Ovary (tissue), 9 donors: ENCODE data around the gene TRIO. TPM values are rescaled to one million over a fixed set of nuclear protein-coding genes. Genes with fewer than 3 reads are reported as not detected.

Experiments used
- DNase-seq, 5 donors: peaks; one replicate each; pipeline ENCODE4 v3.0.0-alpha.2; 2019 to 2020
- H3K27ac ChIP-seq, 2 donors: fragments of 200-600 bp; one replicate each; pipeline versions ENCODE4 v1.5.1 to v1.8.0; 2019 to 2022
- H3K27me3 ChIP-seq: fragments of 200-600 bp; one replicate; pipeline ENCODE4 v1.8.0; 2022
- H3K36me3 ChIP-seq: fragments of 200-600 bp; sonication (generic); one replicate; pipeline ENCODE4 v1.5.1; 2019
- H3K4me1 ChIP-seq: one replicate; pipeline ENCODE4 v1.8.1; 2013; ENCODE audit warnings: mild to moderate bottlenecking, moderate library complexity; ENCODE audit not compliant: insufficient read depth
- H3K4me3 ChIP-seq: fragments of 200-600 bp; sonication (generic); one replicate; pipeline ENCODE4 v1.5.1; 2017
- H3K9me3 ChIP-seq, 2 donors: fragments of 200-600 bp in 1 of 2; sonication (generic) in 1 of 2; one replicate each; pipeline versions ENCODE4 v1.5.1 to v1.8.1; 2013 to 2019; ENCODE audit warnings: mild to moderate bottlenecking in 1 of 2, moderate library complexity in 1 of 2
- EP300 ChIP-seq: sonication (generic); formaldehyde crosslinking; IDR thresholded peaks from one replicate; pipeline ENCODE4 v1.6.1; 2017; ENCODE audit warnings: antibody characterized with exemption
- POLR2A ChIP-seq: fragments of 450-650 bp; IDR thresholded peaks from one replicate; pipeline ENCODE4 v1.6.1; 2017; ENCODE audit warnings: antibody characterized with exemption, mild to moderate bottlenecking, moderate library complexity
- WGBS, 3 donors: extraction: QIAGEN DNeasy Blood & Tissue Kit in 1 of 3; methylation state at CpG; one replicate each; pipeline versions ENCODE4 v1.1.5 to v1.1.7; 2013 to 2017; 5-methylcytosine and 5-hydroxymethylcytosine counted together
- intact Hi-C, 4 donors: fragments of 100-400 bp; cut with DNase I; formaldehyde crosslinking; loops; one replicate each; pipeline versions ENCODE4 v1.11.0 to v1.15.1; 2022 to 2023
- polyA plus RNA-seq, 2 donors: library from polyadenylated mRNA; stranded (reverse); fragments of 200-250 nt in 1 of 2; fragments of 350-450 nt in 1 of 2; fragmentation: Illumina TruSeq in 1 of 2; extraction: RNeasy Lipid Tissue Mini Kit (QIAGEN cat#74804) in 1 of 2; gene quantifications; one replicate each; pipeline ENCODE4 v1.2.3, GENCODE V29; 2013 to 2014
- total RNA-seq, 7 donors: library from RNA; depleted of rRNA in 2 of 7; stranded (reverse); fragments of >200 nt in 2 of 7; fragmentation: NEBNext Ultra II Directional in 3 of 7; extraction: Animal tissue kit (Norgen Biotek cat#: 25700) in 3 of 7; gene quantifications; one replicate each; pipeline versions ENCODE4 v1.1.0 to v1.2.4, GENCODE V29; 2016 to 2023
- TF ChIP-seq, protein P1 (sequence below), 3 donors: fragments of 450-650 bp in 2 of 3; fragments of 200-600 bp in 1 of 3; IDR thresholded peaks; one replicate each; pipeline versions ENCODE4 v1.5.1 to v1.8.0; 2016 to 2022; ENCODE audit warnings: antibody characterized with exemption in 3 of 3, mild to moderate bottlenecking in 1 of 3
- donor health status: DM: no; HTN: no; CAD: no; lungs with moderate emphysema.
- donor health status: DM: no; HTN: no; CAD: no.
- donor health status: Bipolar disorder and iron deficiency.
- donor health status: DM: yes; HTN: yes; CAD: no.
- donor health status: DM: no; HTN: no; CAD: no.
- donor health status: DM: yes; HTN: yes; CAD: no.

TRIO gene
- total and polyA plus RNA-seq, 9 donors: 58.4 to 268 (median 125) TPM

DNA sequence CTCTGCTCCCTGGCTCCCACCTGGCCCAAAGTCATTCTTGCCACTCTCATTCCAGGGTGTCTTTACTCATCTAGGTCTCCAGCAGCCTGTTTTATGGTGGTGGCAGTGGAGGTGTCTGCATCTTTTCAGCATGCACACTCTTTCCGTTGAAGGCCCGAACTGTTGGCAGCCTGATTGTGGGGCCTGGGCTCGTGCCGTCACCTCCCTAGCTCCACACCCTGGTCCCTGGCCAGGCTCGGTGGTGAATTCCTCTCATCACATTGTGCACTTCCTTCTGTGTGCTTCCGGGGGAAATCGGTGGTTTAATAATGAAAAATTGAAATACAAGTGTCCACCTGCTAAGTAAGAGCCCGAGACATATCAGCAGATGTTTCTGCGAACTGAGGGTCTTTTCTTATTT is 214.3 kb downstream of the TRIO start:
- WGBS, 3 donors: 57 to 69% (median 59%) methylated on average over 9 of the region's 9 CpGs
- H3K4me3 ChIP-seq: no peak overlapping the region
- no peak overlapping the region for H3K27ac ChIP-seq
- H3K36me3 ChIP-seq: no peaks in the 10 kb centered on the region
- TF ChIP-seq, protein P1, sequence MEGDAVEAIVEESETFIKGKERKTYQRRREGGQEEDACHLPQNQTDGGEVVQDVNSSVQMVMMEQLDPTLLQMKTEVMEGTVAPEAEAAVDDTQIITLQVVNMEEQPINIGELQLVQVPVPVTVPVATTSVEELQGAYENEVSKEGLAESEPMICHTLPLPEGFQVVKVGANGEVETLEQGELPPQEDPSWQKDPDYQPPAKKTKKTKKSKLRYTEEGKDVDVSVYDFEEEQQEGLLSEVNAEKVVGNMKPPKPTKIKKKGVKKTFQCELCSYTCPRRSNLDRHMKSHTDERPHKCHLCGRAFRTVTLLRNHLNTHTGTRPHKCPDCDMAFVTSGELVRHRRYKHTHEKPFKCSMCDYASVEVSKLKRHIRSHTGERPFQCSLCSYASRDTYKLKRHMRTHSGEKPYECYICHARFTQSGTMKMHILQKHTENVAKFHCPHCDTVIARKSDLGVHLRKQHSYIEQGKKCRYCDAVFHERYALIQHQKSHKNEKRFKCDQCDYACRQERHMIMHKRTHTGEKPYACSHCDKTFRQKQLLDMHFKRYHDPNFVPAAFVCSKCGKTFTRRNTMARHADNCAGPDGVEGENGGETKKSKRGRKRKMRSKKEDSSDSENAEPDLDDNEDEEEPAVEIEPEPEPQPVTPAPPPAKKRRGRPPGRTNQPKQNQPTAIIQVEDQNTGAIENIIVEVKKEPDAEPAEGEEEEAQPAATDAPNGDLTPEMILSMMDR (IDR thresholded peaks at IDR 0.05): no peak
- no peak for TF ChIP-seq POLR2A
- TF ChIP-seq EP300: no peak
- H3K9me3 ChIP-seq: no peaks in the 10 kb centered on the region
- no peak for DNase-seq
- H3K4me1 ChIP-seq: no peaks in the 10 kb centered on the region
- intact Hi-C loops: no loop called here
- no peaks in the 10 kb centered on the region for H3K27me3 ChIP-seq

DNA sequence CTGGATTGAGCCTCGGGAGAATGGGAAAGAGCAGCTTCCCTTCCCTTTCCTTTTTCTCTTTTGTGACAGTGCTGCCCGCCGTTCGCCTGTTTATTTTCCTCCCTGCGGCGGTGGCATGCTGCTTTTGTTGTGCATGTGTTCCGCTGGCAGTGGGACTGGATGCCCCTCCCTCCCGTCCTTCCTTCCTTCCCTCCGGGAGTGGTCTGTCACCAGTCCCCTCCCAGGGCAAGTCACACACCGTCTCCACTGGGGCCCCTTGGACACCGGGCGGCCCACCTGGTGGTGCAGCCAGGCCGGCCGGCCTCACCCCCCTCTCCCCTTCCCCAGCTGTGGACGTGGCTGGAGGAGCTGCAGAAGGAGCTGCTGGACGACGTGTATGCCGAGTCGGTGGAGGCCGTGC is 214.7 kb downstream of the TRIO start:
- H3K27ac ChIP-seq: no peak overlapping the region
- TF ChIP-seq, protein P1 (IDR thresholded peaks at IDR 0.05): no peak
- TF ChIP-seq EP300 (no peak), POLR2A (no peak)
- H3K36me3 ChIP-seq: no peaks in the 10 kb centered on the region
- H3K4me3 ChIP-seq: no peak overlapping the region
- intact Hi-C loops: no loop called here
- H3K4me1 ChIP-seq: no peaks in the 10 kb centered on the region
- WGBS, 3 donors: 64 to 70% (median 66%) methylated on average over 20 of the region's 20 CpGs
- H3K9me3 ChIP-seq: no peaks in the 10 kb centered on the region
- H3K27me3 ChIP-seq: no peaks in the 10 kb centered on the region
- no peak for DNase-seq

DNA sequence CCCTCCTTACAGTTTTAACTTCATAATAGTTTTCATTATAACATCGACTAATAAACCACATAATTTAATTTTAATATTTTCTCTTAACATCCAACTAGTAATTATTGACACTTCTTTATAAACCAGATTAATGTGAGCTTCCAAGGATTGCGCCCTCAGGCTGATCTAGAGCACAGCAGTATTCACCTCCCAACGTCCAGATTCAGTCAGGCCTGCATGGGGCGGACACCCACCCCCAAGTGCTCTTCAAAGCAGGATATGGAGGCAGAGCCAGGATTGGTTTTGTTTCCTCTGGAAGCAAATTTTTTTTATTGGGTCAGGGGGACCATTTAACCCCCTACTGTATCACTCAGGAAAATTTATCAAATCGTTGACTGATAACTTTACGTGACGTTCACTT is 215.4 kb downstream of the TRIO start:
- Histone ChIP-seq H3K9me3 (no peaks in the 10 kb centered on the region), H3K36me3 (no peaks in the 10 kb centered on the region), H3K4me3 (no peak overlapping the region), H3K27ac (no peak overlapping the region), H3K4me1 (no peaks in the 10 kb centered on the region), H3K27me3 (no peaks in the 10 kb centered on the region)
- DNase-seq: no peak
- TF ChIP-seq, protein P1 (IDR thresholded peaks at IDR 0.05): no peak
- no peak for TF ChIP-seq POLR2A
- no peak for TF ChIP-seq EP300
- intact Hi-C loops: no loop called here
- WGBS, 3 donors: 83 to 90% (median 88%) methylated on average over 7 of the region's 7 CpGs

DNA sequence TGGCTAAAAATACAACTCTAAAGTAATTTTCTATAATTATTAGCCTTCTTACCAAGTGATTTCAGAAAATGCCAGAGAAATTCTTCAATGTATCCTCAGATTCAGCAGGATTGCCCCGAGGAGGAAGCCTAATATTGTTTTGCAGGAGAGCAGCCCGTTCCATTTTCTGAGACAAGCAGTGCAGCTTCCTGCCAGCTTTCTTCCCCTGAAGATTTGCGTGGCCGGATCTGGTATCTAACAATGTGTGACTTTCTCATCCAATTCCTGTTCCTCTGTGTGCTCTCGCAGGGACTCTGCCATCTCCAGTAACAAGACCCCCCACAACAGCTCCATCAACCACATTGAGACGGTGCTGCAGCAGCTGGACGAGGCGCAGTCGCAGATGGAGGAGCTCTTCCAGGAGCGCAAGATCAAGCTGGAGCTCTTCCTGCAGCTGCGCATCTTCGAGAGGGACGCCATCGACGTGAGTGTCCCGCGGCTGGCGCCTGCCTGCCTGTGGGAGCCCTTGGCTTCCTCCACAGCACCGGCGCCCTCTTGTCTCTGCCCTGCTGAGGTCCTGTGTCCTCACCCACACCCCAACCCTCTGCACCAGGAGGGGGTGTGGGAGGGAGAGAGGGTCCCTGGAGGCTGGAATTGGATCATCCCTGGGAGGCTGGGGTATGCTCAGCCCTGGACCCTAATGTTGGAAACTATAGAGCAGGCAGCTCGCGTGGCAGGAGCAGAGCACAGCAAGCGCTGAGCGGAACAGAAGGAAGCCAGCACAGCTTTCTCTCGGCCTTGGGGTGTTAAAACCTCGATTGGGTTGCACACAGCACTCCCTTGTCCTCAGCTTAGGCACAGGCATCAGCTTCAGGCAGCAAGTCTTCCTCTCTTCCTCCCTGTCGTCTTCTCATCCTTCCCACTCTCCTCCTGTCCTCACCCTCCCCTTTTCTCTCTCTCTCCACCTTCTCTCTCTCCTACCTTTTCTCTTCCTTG is 216.2 kb downstream of the TRIO start:
- Histone ChIP-seq H3K27me3 (no peaks in the 10 kb centered on the region), H3K4me1 (no peaks in the 10 kb centered on the region), H3K27ac (no peak overlapping the region), H3K9me3 (no peaks in the 10 kb centered on the region), H3K4me3 (no peak overlapping the region), H3K36me3 (no peaks in the 10 kb centered on the region)
- TF ChIP-seq POLR2A (no peak), EP300 (no peak)
- TF ChIP-seq, protein P1 (IDR thresholded peaks at IDR 0.05): no peak
- DNase-seq: no peak
- intact Hi-C loops: no loop called here
- 90 to 92% (median 91%) methylated on average over 27 of the region's 27 CpGs for WGBS, 3 donors
